HK-2 (cell line): ENCODE data around the gene RFT1.

ENCODE experiments used
- DNase-seq: peaks from one replicate; pipeline ENCODE4 v3.0.0-alpha.2; 2018; ENCODE audit not compliant: unreplicated experiment

RFT1 gene, protein sequence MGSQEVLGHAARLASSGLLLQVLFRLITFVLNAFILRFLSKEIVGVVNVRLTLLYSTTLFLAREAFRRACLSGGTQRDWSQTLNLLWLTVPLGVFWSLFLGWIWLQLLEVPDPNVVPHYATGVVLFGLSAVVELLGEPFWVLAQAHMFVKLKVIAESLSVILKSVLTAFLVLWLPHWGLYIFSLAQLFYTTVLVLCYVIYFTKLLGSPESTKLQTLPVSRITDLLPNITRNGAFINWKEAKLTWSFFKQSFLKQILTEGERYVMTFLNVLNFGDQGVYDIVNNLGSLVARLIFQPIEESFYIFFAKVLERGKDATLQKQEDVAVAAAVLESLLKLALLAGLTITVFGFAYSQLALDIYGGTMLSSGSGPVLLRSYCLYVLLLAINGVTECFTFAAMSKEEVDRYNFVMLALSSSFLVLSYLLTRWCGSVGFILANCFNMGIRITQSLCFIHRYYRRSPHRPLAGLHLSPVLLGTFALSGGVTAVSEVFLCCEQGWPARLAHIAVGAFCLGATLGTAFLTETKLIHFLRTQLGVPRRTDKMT

DNA sequence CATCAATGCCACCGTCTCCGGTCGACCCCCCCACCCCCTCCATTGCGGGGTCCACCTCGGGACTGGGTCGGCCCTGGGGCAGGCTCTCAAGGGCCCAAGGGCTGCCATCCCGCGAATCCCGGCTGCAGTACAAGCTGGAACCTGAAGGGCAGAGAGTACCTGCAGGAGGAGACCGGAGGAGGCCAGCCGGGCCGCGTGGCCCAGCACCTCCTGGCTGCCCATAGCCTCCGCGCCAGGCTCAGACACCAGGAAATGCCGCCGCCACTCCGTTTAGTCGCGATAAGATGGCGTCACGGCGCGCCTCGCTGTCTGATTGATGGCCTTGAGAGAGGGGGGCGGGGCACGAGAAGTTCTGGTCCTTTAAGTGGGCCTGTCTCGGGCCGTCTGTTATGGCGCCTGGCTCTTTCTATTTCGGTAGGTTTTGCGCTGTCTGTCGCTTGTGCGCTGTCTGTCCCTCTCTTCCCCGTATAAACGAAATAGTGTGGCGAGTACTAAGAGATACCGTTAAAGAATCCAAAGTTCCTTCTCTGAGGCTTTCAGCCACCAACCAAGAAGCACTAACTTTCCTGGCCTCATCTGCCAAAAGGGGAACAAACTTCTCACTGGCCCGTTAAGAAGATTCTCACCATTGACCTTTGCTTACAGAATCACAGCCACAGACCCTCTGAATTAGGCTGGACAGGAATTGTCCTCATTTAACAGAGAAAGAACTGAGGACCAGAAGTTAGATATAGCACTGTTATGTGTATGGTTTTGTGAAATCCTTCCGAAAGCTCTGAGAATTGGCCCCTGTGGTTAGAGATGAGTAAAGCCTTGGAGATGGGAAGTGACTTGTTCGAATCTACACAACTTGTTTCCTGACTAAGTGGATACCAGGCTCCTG lies at the start of gene RFT1:
RFT1 (minus strand) TSS at position 257 of the 883 bp plus-strand sequence; CDS start at position 222, 35 bp downstream.
- peak; percentile 93 for DNase-seq

DNA sequence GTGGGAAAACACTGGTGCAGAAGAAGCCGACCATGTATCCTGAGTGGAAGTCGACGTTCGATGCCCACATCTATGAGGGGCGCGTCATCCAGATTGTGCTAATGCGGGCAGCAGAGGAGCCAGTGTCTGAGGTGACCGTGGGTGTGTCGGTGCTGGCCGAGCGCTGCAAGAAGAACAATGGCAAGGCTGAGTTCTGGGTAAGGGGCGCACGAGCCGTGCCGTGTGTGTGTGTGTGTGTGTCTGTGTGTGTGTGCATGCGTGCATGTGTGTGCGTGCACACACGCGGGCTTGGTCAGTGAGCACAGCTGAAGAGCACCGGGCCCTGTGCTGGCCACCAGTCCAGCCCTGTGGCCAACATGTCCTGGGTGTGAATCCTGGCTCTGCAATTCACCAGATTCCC lies 49.3 kb upstream of the RFT1 start:
- no peak for DNase-seq

DNA sequence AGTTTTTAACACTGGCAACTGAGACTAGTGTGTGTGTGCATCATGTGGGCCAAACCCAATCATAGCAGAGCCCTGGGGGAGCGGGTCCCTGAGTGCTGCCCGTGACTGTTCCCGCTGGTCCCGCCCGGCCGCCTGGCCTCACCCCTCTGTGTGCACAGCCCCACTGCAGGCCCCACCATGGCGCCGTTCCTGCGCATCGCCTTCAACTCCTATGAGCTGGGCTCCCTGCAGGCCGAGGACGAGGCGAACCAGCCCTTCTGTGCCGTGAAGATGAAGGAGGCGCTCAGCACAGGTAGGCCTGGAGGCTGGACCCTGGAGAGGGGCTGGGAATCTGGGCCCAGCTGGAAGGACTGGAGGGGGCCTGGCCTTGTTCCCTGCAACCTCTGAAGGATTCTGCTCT lies 48.0 kb upstream of the RFT1 start:
- no peak for DNase-seq

DNA sequence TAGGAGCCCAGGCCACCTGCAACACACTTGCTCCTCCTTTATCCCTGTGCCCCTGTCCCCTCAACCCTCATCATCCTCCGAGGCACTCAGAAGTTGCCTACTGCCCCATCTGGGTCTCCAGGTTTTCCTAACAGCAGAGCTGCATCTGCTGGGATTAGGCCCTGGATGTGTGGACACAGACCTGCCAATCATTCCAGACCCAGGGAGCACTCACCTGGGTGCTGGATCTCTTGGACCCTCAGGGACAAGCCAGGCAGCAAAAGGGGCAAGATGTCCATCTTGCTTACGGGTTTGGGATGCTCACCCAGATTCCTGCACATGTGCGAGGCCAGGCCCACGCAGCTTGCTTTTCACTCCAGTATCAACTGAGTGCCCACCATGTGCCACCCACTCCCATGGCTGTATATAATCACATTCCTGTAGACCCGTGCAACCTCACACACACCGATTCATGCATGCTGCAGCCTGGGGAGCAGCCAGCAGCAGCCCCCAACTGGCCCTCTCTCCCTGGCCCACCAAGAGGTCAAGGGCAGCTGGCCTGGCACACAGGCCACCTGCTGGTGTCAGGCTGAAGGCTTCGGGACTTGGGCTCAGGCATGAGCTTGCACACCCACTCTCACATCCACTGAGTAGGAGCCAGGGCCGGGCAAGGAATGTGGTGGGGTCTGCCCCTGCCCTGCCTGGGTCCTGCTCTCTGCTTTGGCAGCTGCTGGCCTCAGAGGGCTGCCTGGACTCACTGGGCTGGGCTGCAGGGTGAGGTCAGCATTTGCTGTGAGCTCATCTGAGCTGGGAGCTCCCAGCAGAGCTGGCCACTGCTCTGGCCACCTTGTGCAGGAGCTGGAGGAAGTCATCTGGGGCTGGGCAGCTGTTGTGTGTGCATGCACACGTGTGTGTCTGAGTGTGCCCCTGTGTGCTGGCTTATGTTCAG lies 45.6 kb upstream of the RFT1 start:
- DNase-seq: no peak

DNA sequence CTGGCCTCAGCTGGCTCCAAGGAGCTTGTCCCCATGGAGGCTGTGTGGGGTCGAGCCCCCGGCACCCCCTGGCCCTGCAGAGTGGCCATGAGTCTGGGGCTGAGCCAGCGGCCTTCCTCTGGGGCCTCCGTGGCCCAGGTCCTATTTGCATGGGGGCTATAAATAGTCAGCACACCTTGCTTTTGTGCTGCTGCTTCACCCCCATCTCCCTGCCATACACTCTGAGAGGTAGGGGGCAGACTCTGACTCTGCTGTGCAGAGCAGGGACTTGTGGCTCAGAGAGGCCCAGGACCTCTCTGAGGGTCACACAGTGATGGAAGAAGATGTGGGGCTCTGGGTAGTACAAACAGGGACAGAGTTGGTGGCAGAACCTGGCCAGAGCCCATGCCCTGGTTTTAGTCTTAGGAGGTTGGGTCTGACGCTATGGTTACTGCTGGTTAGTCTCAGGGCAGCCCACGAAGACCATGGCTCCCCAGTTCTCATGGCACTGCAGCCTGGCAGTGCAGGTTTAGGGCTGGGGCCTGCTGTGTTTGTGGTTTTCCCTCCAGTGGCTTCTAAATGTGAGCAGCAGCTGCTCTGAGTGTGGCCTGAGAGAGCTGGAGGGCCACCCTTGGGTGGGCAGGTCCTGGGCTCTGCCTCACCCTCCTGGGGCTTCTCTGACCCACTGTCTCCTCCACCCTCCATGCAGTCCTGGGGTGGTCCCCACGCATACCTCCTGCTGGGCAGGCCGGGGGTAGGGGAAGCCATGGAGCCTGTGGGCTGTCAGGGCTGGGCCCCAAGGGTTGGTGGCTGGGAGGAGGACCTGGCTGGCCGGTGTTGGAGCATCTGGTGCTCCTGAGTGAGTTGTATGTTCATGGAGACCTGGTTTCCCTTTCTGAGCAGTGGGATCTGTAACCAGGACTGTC lies 44.4 kb upstream of the RFT1 start:
- DNase-seq: no peak

DNA sequence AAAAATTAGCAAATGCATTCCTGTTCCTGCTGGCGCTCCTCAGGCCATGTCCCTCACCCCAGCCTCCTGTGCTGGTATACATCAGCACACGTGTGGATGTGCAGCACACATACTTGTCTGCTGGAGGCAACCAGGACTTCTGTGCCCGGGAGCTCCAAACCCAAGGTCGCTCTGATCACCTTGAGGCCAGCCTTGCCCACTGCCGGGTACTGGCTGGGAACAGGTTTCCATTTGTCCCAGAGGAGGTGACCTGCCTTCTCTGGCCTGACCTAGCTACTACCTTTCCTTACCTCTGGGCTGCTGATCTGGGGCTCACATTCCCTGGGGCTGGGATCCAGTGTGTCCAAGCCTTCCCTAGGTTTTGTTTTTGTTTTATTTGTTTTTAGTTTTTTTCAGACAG lies 42.9 kb upstream of the RFT1 start:
- DNase-seq: no peak

DNA sequence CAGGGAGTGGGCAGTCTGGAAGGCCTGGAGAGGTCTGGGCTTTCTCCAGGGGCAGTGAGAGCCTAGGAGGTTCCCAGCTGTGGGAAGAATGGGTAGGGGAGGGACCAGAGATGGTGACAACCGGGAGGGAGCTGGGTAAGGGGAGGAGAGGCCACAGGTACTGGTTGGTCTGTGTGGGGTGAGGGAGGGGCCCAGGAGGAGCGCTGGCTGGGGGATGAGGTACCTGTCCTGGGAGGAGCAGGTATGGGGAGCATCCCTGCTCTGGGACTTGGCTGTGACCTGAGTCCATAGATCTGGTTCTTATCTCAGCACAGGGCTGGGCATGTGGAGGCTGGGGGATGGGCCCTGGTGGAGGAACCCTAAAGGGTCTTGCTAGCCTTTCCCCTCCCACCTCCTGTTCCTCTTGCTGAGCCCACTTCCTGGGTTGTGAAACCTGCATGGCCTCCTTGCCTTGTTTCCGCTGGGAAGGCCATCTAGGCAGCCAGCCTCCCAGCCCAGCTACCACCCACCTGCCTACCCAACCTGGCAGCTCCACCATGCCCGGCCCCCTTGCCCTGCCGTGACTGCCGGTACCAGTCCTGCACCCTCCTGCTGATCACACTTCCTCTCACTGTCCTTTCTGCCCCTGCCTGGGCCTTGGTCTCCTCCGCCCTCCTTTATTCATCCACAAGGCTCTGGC lies 41.7 kb upstream of the RFT1 start:
- no peak for DNase-seq

DNA sequence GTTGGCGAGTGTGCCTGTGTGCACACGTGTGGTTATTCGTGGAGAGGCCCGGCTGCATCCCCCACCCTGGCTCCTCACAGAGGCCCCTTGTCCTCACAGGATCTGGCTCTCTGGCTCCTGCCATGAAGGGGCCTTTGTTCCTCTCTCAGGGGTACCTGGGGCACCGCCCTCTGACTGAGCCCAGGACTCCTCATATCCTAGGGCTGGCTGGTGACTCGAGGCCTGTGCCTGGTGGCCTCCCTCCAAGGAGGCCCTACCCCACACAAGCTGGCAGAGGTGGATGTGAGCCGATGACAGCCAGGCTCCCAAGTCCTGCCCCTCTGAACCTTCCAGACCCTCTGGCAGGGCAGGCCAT lies 40.8 kb upstream of the RFT1 start:
- DNase-seq: no peak

DNA sequence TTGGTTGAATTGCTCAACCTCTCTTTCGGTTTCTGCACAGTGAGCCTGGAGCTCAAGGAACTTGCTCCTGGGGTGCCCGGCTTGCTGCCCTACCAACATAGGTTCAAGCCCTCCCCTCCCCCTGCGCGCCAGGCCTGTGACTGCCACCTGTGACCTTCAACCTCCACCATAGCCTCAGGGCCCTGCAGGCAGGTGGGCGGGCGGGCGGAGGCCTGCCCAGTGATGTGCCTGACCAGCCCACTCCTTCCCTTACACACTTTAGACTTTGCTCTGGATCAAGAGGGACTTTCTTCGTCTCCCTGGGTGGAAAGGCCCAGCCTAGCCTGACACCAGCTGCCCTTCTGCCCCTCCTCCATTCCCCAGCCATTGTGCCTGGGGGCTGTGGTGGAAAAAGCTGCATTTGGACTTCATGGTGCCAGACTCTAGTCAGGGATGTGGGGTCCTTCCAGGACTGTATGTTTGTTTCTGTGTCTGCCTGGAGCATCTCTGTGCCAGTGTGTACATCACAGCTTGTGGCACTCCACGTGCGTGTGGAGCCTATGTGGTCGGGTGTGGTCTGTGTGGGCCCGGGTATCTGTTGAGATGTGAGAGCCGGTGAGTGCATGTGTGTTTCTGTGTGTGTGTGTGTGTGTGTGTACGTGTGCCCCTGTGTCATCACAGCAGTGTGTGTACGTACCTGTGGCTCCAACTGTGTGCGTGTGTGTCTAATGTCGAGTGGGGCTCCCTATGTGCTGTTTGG lies 40.3 kb upstream of the RFT1 start:
- no peak for DNase-seq

DNA sequence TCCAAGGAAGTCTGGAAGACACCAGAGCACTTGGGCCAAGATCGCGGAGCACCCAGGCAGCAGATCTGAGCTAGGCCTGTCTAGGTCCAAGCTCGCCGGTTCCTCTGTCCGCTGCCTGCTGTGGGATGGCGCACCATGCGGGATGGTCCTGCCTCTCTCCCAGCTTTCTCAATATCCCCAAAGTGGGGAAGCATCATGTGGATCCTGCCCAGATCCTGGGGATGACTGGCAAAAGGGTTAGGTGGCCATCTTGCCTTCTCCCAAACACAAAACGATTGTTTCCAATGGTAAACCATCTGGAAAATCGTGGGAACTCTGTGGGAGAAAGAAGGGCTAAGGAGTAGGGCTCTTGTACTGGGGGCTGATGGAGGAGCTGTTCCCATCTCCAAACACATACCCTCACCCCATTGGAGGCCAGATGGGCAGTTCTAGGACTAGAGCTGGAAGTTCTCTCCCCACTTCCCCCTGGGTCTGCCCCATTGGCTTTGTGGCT lies 39.6 kb upstream of the RFT1 start:
- DNase-seq: no peak

DNA sequence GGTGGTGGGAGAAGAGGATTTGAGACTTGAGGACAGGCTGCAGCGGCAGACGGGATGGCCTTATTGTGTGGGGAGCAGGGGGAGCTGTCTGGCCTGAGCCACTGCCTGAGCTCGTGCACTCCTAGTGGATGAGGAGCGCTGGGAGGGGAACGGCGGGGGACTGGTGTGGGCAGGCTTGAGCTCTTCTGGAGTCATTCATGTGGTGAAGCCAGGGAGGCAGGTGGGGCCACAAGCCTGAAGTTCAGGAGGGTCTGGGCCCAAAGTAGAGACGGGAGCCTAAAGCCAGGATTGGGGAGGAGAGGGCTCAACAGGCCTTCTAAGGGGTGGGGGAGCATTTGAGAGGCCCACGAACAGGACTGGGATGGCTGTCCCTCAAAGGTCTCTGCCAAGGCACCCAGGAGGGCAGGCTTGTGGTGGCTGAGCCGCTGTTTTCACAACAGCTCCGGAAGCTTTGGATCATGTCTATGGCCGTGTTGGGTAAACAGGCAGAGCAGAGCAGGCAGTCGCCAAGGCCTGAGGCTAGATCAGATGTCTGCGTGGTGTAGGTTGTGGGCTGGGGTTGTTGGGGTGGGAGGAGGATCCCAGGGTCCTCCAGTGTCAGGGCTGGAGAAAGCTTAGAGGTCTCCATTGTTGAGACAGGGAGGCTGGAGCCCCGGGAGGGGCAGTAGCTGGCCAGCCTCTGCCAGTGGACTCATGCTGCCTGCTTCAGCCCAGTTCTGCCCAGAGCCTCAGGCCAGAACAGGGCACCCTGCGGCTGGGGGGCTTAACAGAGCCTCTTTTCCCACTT lies 39.0 kb upstream of the RFT1 start:
- no peak for DNase-seq

DNA sequence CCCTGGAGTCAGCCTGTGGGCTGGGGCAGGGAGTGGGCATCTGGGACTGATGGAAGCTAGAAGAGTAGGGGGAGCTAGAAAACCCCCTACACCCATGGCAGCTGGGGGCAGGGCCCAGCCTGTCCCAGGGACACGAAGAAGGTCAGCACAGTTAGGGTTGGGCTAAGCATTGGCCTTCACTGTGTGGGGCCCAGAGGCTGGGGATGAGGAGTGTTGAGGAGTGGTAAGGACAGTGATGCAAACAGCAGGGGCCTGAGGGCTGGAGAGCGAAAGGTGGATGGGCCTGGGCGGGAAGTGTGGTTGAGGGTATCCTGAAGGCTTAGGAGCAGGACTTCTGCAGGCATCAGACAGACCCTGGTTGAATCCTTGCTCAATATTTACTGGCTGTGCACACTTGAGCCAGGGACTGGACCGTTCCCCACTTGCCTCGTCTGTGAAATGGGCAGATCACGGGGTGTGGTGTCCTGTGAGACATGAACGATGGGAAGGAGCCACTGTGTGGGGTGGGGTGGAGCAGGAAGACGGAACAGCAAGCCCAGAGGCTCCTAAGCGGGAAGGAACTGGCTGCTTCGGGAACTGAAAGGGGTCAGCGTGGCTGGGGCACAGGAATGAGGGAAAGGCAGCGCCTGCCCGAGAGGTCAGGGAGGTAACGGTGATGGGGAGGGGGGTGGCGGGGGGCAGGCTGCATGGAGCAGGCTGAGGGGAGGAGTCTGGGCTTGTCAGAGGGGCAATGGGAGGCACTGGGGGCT lies 38.1 kb upstream of the RFT1 start:
- no peak for DNase-seq

DNA sequence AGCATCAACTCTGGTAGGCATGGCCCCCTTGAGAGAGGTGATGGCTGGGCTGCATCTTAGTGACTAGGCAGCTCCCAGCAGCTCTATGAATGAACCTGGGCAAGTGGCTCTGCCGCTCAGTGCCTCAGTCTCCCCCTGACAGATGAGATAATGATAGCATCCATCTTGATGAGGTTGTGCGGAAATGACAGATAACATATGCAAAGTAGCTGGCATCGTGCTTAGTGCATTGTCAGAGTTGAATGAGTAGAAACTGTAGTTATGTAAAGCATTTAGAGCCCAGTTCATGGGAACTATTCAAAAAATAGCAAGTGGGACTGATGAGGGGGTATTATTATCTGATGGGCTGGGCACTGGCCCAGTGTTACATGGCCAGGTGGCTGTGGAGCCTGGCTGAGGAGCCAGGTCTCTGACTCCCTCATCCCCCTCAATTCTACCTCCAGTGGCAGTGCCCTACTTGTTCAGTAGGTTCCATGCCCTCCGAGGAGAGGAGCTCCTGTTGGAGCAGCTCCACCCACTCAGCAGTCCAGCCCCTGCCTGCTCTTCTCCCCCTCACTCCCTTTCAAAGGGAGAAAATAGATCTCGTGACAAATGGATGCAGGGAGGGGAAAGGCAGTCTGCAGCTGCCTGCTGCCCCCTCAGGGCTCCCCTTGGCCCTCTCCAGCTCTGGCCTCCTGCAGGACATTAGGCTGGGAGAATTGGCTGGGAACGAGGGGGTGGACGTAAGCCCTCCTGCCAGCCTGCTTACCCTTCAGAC lies 37.4 kb upstream of the RFT1 start:
- DNase-seq: no peak

DNA sequence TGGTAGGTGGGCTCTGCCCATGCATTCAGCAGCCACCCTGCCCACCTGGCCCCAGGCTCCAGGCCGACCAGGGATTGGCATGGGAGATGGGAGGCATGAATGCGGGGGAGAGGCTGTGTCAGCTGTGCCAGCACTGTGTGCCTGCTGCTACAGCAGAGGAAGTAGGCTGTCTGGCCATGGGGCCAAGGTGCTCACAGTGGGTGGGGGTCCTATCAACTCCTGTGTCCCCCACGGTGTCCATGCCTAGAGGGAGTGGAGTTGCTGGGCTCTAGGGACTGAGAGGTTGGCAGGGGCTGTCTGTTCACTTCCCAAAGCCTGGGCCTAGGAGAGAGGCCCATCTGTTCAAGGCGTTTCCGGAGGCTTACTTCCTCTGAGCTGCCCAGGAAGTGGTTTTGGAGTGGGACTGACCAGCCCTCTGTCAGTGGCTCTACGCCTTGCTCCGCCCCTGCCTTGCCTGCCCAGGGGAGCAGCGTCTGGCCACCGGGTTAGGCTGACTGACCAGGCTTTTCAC lies 36.6 kb upstream of the RFT1 start:
- peak; percentile 59 for DNase-seq

DNA sequence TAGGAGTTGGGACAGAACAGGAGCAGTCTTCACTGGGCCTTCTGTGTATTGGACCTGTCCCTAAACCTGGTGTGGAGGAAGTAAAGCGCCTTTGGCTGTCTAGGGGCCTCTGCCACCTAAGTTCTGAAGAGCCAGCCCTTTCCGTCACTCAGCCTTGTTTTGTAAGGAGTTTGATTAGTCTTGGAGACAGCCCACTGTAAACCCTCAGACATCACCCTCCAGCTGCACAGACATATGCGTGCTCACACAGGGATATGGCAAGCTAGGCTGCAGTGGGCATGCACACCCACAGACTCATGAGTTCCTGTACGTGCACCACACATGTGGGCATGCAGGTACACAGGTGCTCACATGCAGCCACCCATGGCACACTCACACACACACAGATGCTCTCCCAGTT lies 36.0 kb upstream of the RFT1 start:
- DNase-seq: no peak

DNA sequence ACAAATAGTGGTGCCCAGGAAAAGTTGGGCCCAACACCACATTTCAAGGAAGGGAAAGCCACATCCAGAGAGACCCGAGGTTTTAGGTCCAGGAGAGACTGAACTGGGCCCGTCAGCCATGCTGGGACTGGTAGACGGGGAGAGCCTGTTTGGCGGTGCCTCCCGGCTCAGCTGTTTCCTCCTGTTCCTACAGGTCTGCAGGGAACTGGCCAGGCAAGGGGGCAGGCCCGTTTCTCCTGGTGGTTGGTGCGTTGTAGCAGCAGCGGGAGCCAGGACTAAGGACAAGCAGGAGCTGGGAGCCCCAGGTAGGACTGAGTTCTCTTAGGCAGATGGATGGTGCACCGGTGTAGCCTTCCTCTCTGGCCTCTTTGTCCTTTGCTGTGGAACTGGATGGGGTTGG lies 34.7 kb upstream of the RFT1 start:
- DNase-seq: no peak
